ENCODE measurements around the gene HERC6. TPM values are rescaled to one million over a fixed set of nuclear protein-coding genes. Genes with fewer than 3 reads are reported as not detected.

The HERC6 gene
- total RNA-seq, 1 experiment from 2014 or later = 4.9 TPM

GRCh38 chr4:88415982-88416381, 37.3 kb downstream of the HERC6 start:
- TF ChIP-seq, protein P1, sequence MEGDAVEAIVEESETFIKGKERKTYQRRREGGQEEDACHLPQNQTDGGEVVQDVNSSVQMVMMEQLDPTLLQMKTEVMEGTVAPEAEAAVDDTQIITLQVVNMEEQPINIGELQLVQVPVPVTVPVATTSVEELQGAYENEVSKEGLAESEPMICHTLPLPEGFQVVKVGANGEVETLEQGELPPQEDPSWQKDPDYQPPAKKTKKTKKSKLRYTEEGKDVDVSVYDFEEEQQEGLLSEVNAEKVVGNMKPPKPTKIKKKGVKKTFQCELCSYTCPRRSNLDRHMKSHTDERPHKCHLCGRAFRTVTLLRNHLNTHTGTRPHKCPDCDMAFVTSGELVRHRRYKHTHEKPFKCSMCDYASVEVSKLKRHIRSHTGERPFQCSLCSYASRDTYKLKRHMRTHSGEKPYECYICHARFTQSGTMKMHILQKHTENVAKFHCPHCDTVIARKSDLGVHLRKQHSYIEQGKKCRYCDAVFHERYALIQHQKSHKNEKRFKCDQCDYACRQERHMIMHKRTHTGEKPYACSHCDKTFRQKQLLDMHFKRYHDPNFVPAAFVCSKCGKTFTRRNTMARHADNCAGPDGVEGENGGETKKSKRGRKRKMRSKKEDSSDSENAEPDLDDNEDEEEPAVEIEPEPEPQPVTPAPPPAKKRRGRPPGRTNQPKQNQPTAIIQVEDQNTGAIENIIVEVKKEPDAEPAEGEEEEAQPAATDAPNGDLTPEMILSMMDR (conservative IDR thresholded peaks at IDR 0.05) = no peak
- no peak for TF ChIP-seq EZH2 (IDR thresholded peaks at IDR 0.05; ENCODE audit: low read depth)
- no peaks in the 10 kb centered on the region for H3K79me2 ChIP-seq (ENCODE audit: low read depth)
- intact Hi-C loops (cut with micrococcal nuclease; ENCODE audit: unreplicated experiment) = no loop called here
- H2AFZ ChIP-seq = no peak overlapping the region
- ChIA-PET POLR2A (ENCODE audit: unreplicated experiment) (no interaction called here), CTCF (no interaction called here)
- no TSS peak for BruUV-seq (replicated peaks)
- no peaks in the 10 kb centered on the region; the same call in 1 of the 2 replicates for H3F3A ChIP-seq (ENCODE audit: insufficient read depth, low read depth)
- no peak overlapping the region; the same call in 1 of the 2 replicates for H3K4me2 ChIP-seq
- no peaks in the 10 kb centered on the region for H4K20me1 ChIP-seq (ENCODE audit: insufficient read depth)
- no peak overlapping the region for H3K4me3 ChIP-seq
- peak in 1 of 2 experiments; percentile 61 for DNase-seq
- no peaks in the 10 kb centered on the region for H3K36me3 ChIP-seq (ENCODE audit: low read depth)
- no peak overlapping the region for H3K27ac ChIP-seq
- peaks cover 8% of the 10 kb centered on the region for H3K4me1 ChIP-seq (replicated peaks; ENCODE audit: insufficient read depth)
- no peaks in the 10 kb centered on the region for H3K27me3 ChIP-seq (ENCODE audit: insufficient read depth, low read depth)
- no peaks in the 10 kb centered on the region for H3K9me2 ChIP-seq (ENCODE audit: insufficient read depth)
- H3K9me3 ChIP-seq (ENCODE audit: insufficient read depth, low read depth) = no peaks in the 10 kb centered on the region

GRCh38 chr4:88418411-88418810, 39.8 kb downstream of the HERC6 start:
- H3K9me3 ChIP-seq (ENCODE audit: insufficient read depth, low read depth) = no peaks in the 10 kb centered on the region
- H3K9me2 ChIP-seq (ENCODE audit: insufficient read depth) = no peaks in the 10 kb centered on the region
- H2AFZ ChIP-seq = no peak overlapping the region
- H3F3A ChIP-seq (ENCODE audit: insufficient read depth, low read depth) = no peaks in the 10 kb centered on the region; the same call in 1 of the 2 replicates
- no peak for DNase-seq
- H3K27me3 ChIP-seq (ENCODE audit: insufficient read depth, low read depth) = no peaks in the 10 kb centered on the region
- ChIA-PET POLR2A (ENCODE audit: unreplicated experiment) (no interaction called here), CTCF (no interaction called here)
- no peaks in the 10 kb centered on the region for H3K79me2 ChIP-seq (ENCODE audit: low read depth)
- H3K4me1 ChIP-seq (replicated peaks; ENCODE audit: insufficient read depth) = peaks cover 8% of the 10 kb centered on the region
- no peak overlapping the region for H3K4me2 ChIP-seq
- H3K4me3 ChIP-seq = no peak overlapping the region
- no peaks in the 10 kb centered on the region for H3K36me3 ChIP-seq (ENCODE audit: low read depth)
- TF ChIP-seq, protein P1 (conservative IDR thresholded peaks at IDR 0.05) = no peak
- no peak for TF ChIP-seq EZH2 (IDR thresholded peaks at IDR 0.05; ENCODE audit: low read depth)
- no TSS peak for BruUV-seq (replicated peaks)
- no peak overlapping the region for H3K27ac ChIP-seq
- no peaks in the 10 kb centered on the region for H4K20me1 ChIP-seq (ENCODE audit: insufficient read depth)
- intact Hi-C loops (cut with micrococcal nuclease; ENCODE audit: unreplicated experiment) = no loop called here

- POLR2A ChIA-PET (ENCODE audit: unreplicated experiment) = interaction anchor here (0.6 kb wide), 1 partner anchor 1045 kb away, joined by 4 read pairs; no protein-coding TSS in a partner anchor
- no peaks in the 10 kb centered on the region for H3K36me3 ChIP-seq (ENCODE audit: low read depth)
- H2AFZ ChIP-seq = no peak overlapping the region
- no peaks in the 10 kb centered on the region for H3K27me3 ChIP-seq (ENCODE audit: insufficient read depth, low read depth)
- H3F3A ChIP-seq (ENCODE audit: insufficient read depth, low read depth) = no peaks in the 10 kb centered on the region; the same call in 1 of the 2 replicates
- TF ChIP-seq, protein P1 (conservative IDR thresholded peaks at IDR 0.05) = no peak
- no peak for TF ChIP-seq EZH2 (IDR thresholded peaks at IDR 0.05; ENCODE audit: low read depth)
- DNase-seq = no peak
- H3K79me2 ChIP-seq (ENCODE audit: low read depth) = no peaks in the 10 kb centered on the region
- H3K9me3 ChIP-seq (ENCODE audit: insufficient read depth, low read depth) = no peaks in the 10 kb centered on the region
- H3K4me1 ChIP-seq (replicated peaks; ENCODE audit: insufficient read depth) = peaks cover 8% of the 10 kb centered on the region
- H3K4me2 ChIP-seq = no peak overlapping the region
- intact Hi-C loops (cut with micrococcal nuclease; ENCODE audit: unreplicated experiment) = no loop called here
- no TSS peak for BruUV-seq (replicated peaks)
- no peak overlapping the region for H3K4me3 ChIP-seq
- H3K9me2 ChIP-seq (ENCODE audit: insufficient read depth) = no peaks in the 10 kb centered on the region
- H3K27ac ChIP-seq = no peak overlapping the region
- H4K20me1 ChIP-seq (ENCODE audit: insufficient read depth) = no peaks in the 10 kb centered on the region
- CTCF ChIA-PET = no interaction called here
Measured at GRCh38 chr4:88419874-88420273, 41.2 kb downstream of the HERC6 start.
